NCI-H1048 (cell line): ENCODE data around the gene ACOT6.
"Not testable (repeated sequence)": the region's sequence is repeated elsewhere in the genome, so short reads cannot be mapped to it uniquely, and the experiment has no call there.

ENCODE experiments used
- DNase-seq: peaks from one replicate; lab custom pipeline; 2025; lab: John Stamatoyannopoulos, UW

ACOT6 gene, protein sequence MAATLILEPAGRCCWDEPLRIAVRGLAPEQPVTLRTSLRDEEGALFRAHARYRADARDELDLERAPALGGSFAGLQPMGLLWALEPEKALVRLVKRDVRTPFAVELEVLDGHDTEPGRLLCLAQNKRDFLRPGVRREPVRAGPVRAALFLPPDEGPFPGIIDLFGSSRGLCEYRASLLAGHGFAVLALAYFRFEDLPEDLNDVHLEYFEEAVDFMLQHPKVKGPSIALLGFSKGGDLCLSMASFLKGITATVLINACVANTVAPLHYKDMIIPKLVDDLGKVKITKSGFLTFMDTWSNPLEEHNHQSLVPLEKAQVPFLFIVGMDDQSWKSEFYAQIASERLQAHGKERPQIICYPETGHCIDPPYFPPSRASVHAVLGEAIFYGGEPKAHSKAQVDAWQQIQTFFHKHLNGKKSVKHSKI

DNA sequence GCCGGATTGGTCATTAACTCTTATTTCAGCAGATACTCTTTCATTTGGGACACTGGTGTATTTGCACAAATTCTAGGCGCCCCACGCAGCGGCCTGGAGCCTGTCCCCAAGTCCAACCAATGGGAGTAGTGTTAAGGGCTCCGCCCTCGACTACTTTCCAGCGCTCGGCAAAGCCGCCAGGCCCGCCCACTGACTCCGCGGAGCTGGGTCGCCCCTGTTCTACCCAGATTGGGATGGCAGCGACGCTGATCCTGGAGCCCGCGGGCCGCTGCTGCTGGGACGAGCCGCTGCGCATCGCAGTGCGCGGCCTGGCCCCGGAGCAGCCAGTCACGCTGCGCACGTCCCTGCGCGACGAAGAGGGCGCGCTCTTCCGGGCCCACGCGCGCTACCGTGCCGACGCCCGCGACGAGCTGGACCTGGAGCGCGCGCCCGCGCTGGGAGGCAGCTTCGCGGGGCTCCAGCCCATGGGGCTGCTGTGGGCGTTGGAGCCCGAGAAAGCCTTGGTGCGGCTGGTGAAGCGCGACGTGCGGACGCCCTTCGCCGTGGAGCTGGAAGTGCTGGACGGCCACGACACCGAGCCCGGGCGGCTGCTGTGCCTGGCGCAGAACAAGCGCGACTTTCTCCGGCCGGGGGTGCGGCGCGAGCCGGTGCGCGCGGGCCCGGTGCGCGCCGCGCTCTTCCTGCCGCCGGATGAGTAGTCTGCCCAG, at the start of gene ACOT6:
TSS of gene ACOT6 (plus strand) at position 179 of the 707 bp plus-strand sequence. CDS start at position 234, 55 bp downstream.
- no peak for DNase-seq

DNA sequence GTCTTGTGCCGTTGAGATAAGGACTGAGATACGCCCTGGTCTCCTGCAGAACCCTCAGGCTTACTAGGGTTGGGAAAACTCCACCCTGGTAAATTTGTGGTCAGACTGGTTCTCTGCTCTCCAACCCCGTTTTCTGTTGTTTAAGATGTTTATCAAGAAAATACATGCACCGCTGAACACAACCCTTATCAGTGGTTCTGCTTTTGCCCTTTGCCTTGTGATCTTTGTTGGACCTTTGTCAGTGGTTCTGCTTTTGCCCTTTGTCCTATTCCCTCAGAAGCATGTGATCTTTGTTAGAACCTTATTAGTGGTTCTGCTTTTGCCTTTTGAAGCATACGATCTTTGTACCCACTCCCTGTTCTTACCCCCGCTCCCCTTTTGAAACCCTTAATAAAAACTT, 49.6 kb upstream of the ACOT6 start:
- not testable (repeated sequence) for DNase-seq

DNA sequence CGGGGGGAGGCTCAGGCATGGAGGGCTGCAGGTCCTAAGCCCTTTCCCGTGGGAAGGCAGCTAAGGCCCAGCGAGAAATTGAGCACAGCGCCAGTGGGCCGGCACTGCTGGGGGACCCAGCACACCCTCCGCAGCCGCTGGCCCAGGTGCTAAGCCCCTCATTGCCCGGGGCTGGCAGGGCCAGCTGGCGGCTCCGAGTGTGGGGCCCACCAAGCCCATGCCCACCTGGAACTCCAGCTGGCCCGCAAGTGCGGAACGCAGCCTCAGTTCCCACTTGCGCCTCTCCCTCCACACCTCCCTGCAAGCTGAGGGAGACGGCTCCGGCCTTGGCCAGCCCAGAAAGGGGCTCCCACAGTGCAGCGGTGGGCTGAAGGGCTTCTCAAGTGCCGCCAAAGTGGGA, 45.9 kb upstream of the ACOT6 start:
- DNase-seq: not testable (repeated sequence)

DNA sequence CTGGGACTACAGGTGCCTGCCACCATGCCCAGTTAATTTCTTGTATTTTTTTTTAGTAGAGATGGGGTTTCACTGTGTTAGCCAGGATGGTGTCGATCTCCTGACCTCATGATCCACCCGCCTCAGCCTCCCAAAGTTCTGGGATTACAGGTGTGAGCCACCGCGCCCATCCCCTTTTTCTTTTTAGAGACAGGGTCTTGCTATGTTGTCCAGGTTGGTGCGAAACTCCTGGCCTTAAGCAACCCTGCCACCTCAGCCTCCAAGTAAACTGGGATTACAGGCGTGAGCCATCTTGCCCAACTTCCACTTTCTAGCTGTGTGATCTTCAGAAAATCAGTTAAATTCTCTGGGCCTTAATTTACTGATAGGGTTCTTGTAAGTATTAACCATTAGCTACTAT, 45.4 kb upstream of the ACOT6 start:
- not testable (repeated sequence) for DNase-seq

DNA sequence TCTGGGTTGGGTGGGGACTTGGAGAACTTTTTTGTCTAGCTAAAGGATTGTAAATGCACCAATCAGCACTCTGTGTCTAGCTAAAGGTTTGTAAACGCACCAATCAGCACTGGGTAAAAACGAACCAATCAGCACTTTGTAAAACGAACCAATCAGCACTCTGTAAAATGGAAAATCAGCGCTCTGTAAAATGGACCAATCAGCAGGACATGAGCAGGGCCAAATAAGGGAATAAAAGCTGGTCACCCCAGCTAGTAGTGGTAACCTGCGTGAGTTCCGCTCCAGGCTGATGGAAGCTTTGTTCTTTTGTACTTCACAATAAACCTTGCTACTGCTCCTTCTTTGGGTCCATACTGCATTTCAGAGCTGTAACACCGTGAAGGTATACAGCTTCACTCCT, 45.0 kb upstream of the ACOT6 start:
- DNase-seq: no peak

DNA sequence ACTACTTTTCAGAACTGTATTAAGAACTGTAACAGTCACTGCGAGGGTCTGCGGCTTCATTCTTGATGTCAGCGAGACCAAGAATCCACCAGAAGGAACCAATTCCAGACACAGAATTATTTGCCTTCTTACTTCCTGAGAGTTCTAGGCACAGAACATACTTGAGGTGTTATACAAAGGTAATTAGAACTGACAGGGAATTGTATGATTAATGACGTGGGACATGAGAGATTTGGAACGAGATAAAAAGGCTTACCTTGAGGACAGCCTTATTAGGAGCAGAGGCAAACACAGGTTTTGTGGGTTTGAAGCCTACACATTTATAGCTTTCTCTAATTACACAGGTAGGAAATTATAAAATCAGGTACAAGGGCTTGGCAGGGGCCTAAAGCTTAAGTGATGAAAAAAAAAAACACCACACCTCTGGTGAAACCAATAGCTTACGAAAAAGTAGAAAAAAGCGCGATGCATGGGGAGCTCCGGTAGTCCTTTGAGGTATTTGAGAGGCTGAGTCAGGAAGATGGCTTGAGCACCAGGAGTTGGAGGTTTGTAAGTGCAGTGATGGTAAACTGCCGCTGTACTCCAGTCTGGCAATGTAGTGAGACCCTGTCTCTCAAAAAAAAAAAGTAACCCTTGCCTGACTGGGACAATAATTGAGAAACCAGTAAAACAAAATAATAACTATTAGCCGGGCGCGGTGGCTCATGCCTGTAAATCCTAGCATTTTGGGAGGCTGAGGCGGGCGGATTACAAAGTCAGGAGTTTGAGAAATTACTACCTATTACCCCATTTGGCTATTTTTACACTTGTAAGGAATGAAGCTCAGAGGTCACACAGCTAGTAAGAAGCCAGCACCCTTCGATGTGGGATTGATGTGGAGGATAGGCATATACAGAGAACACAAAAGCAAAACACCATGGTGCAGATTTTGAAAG, 44.1 kb upstream of the ACOT6 start:
- DNase-seq: no peak

DNA sequence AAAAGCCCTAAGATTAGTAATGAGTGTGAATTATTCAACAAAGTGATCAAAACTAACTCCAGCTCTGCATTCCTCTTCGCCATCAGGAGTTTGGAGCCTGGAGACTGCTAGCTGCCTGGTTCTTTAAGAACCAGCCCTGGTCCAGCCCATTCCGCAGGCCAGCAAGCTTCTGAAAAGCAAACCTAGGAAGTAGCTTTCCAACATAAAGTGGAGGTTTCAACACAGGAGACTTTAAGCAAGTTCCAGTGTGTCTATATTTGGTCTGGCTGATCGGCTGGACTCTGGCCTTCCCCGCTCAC, 43.5 kb upstream of the ACOT6 start:
- not testable (repeated sequence) for DNase-seq

DNA sequence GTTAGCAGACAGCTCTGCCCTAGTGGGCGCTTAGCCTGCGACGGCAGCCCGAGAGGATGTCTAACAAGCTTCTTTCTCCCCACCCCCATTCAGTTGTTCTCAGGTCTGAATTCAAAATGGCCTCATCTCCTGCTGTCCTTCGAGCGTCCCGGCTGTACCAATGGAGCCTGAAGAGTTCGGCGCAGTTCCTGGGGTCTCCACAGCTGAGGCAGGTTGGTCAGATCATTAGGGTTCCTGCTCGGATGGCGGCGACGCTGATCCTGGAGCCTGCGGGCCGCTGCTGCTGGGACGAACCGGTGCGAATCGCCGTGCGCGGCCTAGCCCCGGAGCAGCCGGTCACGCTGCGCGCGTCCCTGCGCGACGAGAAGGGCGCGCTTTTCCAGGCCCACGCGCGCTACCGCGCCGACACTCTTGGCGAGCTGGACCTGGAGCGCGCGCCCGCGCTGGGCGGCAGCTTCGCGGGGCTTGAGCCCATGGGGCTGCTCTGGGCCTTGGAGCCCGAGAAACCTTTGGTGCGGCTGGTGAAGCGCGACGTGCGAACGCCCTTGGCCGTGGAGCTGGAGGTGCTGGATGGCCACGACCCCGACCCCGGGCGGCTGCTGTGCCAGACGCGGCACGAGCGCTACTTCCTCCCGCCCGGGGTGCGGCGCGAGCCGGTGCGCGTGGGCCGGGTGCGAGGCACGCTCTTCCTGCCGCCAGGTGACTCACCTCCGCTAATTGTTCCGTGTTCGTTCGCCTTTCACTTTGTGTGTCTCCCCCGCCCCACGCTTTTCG, 42.9 kb upstream of the ACOT6 start, which contains the start of gene ACOT2:
TSS of gene ACOT2 (plus strand) at position 29 of the 774 bp plus-strand sequence. CDS start at position 57, 28 bp downstream.
- DNase-seq: not testable (repeated sequence)

DNA sequence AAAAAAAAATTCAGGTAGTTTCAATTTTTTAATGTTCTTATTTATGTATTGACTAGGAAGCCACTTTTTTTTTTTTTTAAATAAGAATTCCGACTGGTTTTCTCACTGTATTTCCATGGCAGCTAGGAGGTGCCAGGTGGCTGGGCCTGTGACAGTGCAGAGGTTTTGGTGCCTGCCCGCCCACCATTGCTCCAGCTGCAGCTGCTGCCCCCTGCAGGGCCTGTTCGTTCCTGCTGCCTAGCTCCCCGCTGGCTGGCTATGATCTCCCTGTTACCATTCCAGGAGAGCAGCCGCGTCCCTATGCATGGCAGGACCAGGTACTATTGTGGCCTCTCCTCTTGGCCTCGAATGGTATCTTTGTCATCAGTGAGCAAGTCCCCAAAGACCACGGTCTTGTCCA, 41.4 kb upstream of the ACOT6 start:
- not testable (repeated sequence) for DNase-seq

DNA sequence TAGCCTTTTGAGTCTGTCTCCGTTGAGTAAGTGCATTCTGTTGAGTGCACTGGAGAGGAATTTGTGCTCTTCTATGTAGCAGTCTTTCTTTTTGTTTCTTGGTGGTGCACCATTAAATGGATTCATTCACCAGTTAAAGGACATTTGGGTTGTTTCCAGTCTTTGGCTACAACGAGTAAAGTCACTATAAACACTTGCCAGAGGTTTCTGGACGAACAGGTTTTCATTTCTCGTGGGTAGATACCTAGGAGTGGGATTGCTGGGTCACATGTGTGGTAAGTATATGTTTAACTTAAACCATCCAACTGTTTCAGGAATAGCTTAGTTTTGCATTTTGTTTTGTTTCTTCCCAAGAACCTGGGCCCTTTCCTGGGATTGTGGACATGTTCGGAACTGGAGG, 39.3 kb upstream of the ACOT6 start:
- DNase-seq: not testable (repeated sequence)

DNA sequence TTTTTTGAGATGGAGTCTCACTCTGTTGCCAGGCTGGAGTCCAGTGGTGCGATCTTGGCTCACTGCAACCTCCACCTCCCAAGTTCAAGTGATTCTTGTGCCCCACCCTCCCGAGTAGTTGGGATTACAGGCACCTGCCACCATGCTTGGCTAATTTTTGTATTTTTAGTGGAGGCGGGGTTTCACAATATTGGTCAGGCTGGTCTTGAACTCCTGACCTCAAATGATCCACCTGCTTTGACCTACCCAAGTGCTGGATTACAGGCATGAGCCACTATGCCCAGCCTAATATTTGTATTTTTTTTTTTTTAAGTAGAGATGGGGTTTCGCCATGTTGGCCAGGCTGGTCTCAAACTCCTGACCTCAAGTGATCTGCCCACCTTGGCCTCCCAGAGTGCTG, 38.6 kb upstream of the ACOT6 start:
- DNase-seq: not testable (repeated sequence)

DNA sequence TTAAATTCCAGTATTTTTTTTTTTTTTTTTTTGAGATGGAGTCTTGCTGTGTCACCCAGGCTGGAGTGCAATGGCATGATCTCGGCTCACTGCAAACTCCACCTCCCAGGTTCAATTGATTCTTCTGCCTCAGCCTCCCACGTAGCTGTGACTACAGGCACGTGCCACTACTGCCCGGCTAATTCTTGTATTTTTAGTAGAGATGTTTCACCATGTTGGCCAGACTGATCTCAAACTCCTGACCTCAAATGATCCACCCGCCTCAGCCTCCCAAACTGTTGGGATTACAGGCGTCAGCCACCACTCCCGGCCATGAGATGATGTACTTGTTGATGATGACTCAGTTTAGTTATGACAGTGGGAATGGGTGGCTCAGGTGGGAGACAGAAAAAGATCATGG, 38.1 kb upstream of the ACOT6 start:
- DNase-seq: not testable (repeated sequence)

DNA sequence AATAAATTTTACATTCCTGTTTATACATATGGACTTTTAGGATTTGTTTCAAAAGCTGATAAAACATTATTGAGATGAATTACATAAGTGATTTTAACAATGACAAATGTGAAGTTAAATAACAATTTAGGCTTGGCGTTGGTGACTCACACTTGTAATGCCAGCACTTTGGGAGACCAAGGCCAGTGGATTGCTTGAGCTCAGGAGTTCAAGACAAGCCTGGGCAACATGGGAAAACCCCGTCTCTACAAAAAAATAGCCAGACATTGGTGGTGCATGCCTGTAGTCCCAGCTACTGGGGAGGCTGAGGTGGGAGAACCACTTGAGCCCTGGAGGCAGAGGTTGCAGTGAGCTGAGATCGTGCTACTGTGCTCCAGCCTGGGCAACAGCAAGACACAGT, 35.9 kb upstream of the ACOT6 start:
- DNase-seq: no peak

DNA sequence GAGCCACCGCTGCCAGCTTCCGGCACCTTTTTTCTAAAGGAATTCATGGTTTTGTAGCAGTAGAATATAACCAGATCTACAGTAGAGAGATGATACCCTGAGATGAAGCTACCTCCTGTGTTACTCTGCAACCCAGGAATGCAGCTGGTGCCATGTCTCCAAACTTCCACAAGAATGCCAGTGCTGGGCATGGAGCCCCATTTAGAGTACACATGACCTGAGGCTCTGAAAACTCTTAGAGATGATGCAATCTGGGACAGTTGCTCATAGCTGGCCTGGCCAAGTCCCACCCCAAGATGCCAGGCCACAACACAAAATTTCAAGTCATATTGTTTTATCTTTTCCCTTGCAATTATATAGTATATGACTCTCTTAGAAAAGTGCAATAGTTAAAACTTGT, 35.1 kb upstream of the ACOT6 start:
- not testable (repeated sequence) for DNase-seq

DNA sequence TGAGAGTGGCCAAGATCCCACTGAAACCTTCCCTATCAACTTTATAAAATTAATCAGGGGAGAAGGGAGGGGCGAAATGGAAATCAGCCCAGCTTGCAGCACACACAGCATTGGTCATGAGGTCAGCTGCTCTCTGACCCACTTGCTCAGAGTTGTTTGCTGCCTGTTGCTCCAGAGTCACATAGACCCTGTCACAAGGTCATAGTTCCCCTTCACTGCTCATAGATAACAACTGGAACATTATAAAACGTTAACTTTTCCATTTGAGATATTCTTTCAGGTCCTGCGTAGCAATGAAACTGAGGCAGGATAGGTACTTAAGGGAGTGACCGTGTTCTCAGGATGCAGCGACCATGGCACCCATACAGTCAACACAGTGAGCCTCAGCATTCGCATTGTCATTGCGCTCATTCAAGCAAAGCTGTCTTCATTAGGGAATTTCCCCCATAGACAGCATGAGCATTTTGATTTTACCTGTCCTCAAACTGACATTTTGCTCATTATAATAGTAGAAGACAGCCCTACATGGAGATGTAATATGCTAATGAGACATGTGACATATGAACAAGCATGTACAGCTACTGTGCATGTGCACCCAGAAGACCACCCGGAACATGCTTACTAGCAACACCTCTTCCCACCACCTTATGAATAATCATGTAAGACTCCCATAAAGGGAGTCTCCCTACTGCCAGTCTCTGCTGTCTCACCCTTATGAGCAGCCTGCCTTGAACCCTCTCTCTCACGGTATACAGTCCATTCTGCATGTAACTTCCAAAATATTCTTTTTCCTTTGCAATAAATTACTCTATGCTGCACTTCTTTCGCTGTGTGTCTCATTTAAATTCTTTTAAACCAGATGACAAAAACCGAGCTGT, 30.0 kb upstream of the ACOT6 start:
- DNase-seq: not testable (repeated sequence)

DNA sequence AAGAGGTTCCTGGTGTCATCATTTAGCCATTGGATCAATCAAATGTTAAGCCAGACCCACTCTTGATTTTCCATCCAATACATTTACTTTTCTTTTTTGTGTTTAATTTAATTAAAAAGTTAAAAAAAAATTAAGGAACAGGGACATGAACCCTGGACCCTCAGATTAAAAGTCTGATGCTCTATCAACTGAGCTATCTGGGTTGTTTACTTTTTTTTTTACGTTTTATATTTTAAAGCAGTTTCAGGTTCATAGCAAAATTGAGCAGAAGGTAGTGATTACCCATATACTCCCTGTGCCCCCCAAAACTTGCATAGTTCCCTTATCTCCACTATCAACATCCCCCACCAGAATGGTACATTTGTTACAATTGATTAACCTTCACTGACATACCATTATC, 23.6 kb upstream of the ACOT6 start:
- no peak for DNase-seq

DNA sequence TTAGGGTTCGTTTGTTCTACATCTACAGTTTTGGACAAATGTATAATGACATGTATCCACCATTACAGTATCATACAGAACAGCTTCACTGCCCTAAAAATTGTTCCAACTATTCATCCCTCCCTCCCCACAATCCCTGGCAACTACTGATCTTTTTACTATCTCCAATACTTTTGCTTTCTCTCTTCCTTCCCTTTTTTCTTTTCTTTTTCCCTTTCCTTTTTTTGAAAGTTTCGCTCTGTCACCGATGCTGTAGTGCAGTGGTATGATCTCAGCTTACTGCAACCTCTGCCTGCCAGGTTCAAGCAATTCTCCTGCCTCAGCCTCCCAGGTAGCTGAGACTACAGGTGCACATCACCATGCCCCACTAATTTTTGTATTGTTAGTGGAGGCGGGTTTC, 23.2 kb upstream of the ACOT6 start:
- DNase-seq: no peak

DNA sequence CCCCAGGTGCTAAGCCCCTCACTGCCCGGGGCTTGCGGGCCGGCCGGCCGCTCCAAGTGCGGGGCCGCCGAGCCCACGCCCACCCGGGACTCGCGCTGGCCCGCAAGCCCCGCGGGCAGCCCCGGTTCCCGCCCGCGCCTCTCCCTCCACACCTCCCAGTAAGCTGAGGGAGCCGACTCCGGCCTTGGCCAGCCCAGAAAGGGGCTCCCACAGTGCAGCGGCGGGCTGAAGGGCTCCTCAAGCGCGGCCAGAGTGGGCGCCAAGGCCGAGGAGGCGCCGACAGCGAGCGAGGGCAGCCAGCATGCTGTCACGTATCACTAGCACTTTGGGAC, 21.7 kb upstream of the ACOT6 start:
- not testable (repeated sequence) for DNase-seq

DNA sequence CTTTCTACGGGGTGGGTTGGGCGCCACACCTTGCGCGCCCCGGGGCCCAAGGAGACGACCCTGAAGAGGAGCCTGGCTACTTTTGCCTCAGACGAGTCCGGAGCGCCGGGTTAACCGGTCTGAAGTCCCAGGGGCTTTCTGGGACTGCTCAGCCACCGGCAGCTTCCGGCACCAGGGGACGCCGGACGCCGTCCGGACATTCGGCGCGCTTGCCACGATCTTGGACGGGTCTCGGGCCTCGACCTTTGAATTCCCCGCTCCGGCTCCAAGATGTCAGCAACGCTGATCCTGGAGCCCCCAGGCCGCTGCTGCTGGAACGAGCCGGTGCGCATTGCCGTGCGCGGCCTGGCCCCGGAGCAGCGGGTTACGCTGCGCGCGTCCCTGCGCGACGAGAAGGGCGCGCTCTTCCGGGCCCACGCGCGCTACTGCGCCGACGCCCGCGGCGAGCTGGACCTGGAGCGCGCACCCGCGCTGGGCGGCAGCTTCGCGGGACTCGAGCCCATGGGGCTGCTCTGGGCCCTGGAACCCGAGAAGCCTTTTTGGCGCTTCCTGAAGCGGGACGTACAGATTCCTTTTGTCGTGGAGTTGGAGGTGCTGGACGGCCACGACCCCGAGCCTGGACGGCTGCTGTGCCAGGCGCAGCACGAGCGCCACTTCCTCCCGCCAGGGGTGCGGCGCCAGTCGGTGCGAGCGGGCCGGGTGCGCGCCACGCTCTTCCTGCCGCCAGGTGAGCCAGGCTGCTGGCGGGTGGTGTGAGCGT, 20.4 kb upstream of the ACOT6 start, which contains the start of gene ACOT4:
TSS of gene ACOT4 (plus strand) at position 184 of the 760 bp plus-strand sequence. CDS start at position 271, 87 bp downstream.
- DNase-seq: no peak

DNA sequence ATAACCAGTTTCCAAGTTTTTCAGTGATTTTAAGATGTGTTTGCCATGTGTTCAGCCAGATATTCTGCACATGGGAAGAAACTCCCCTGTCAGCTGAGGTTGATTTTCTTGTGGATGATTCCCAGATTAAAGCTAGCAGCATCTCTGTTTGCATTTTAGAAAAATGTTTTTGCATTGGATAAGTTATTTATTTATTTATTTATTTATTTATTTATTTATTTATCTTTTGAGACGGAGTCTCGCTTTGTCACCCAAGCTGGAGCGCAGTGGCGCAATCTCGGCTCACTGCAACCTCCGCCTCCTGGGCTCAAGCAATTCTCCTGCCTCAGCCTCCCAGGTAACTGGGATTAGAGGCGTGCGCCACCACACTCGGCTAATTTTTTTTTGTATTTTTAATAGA, 17.8 kb upstream of the ACOT6 start:
- no peak for DNase-seq
